Epidermal melanocyte (primary cell): ENCODE results near the gene NRXN2.
A peak's percentile ranks its signal among the peaks of the same experiment; 100 is the strongest.
"Not testable (repeated sequence)": the region's sequence is repeated elsewhere in the genome, so short reads cannot be mapped to it uniquely, and the experiment has no call there.

Source experiments
- DNase-seq: peaks from one replicate; pipeline ENCODE4 v3.0.0; 2011; ENCODE audit warnings: low spot score; ENCODE audit not compliant: insufficient read length

NRXN2 gene

GRCh38 chr11:64675450-64676260 lies 47.3 kb downstream of the NRXN2 start:
- peak; percentile 58 for DNase-seq

- DNase-seq: no peak
Observed at GRCh38 chr11:64674774-64675173, 48.2 kb downstream of the NRXN2 start.

GRCh38 chr11:64673279-64673678 lies 49.7 kb downstream of the NRXN2 start:
- no peak for DNase-seq

GRCh38 chr11:64672875-64673274 lies 50.1 kb downstream of the NRXN2 start:
- no peak for DNase-seq

GRCh38 chr11:64670975-64671374 lies 52.0 kb downstream of the NRXN2 start:
- DNase-seq: no peak

- DNase-seq: no peak
Observed at GRCh38 chr11:64667154-64667745, 55.7 kb downstream of the NRXN2 start.

GRCh38 chr11:64665411-64665821 lies 57.6 kb downstream of the NRXN2 start:
- no peak for DNase-seq

GRCh38 chr11:64664236-64664870 lies 58.6 kb downstream of the NRXN2 start:
- not testable (repeated sequence) for DNase-seq

- DNase-seq: no peak
Observed at GRCh38 chr11:64663656-64664055, 59.3 kb downstream of the NRXN2 start.

GRCh38 chr11:64661614-64662013 lies 61.4 kb downstream of the NRXN2 start:
- DNase-seq: no peak

GRCh38 chr11:64661146-64661545 lies 61.9 kb downstream of the NRXN2 start:
- no peak for DNase-seq

GRCh38 chr11:64660706-64661105 lies 62.3 kb downstream of the NRXN2 start:
- no peak for DNase-seq

GRCh38 chr11:64660205-64660604 lies 62.8 kb downstream of the NRXN2 start:
- no peak for DNase-seq

- DNase-seq: peak; percentile 51
Observed at GRCh38 chr11:64659417-64660144, 63.4 kb downstream of the NRXN2 start.

- no peak for DNase-seq
Observed at GRCh38 chr11:64658265-64658664, 64.7 kb downstream of the NRXN2 start.

- DNase-seq: no peak
Observed at GRCh38 chr11:64656862-64657261, 66.1 kb downstream of the NRXN2 start.

GRCh38 chr11:64655941-64656601 lies 66.9 kb downstream of the NRXN2 start:
- DNase-seq: no peak

- no peak for DNase-seq
Observed at GRCh38 chr11:64654958-64655541, 67.9 kb downstream of the NRXN2 start.

GRCh38 chr11:64654439-64654838 lies 68.6 kb downstream of the NRXN2 start:
- DNase-seq: no peak

GRCh38 chr11:64653388-64653973 lies 69.5 kb downstream of the NRXN2 start:
- DNase-seq: no peak
